ENCODE data around the gene CTNNA2. TPM values are rescaled to one million over a fixed set of nuclear protein-coding genes. Genes with fewer than 3 reads are reported as not detected.

CTNNA2 gene
- total and polyA plus RNA-seq, 12 donors: 0.12 to 5.0 (median 1.4) TPM; not detected in 1

- no peaks in the 10 kb centered on the region for H3K36me3 ChIP-seq (replicated peaks in 1 of 2)
- H3K4me1 ChIP-seq (replicated peaks in 1 of 2): no peaks in the 10 kb centered on the region
- DNase-seq: no peak
- H3K9me3 ChIP-seq (replicated peaks in 1 of 3): no peaks in the 10 kb centered on the region
- intact Hi-C loops (cut with DNase I): no loop called here
- no peaks in the 10 kb centered on the region for H3K27me3 ChIP-seq
- H3K4me3 ChIP-seq: no peak overlapping the region
- no peak overlapping the region for H3K27ac ChIP-seq
- 64 to 83% (median 69%) methylated on average over 2 of the region's 2 CpGs for WGBS, 4 donors
- TF ChIP-seq POLR2A (IDR thresholded peaks at IDR 0.05) (no peak), CTCF (IDR thresholded peaks at IDR 0.05) (no peak)
These were observed 535.4 kb downstream of the CTNNA2 start for GRCh38 chr2:80048296-80048695.

- H3K27me3 ChIP-seq: no peaks in the 10 kb centered on the region
- no peak for DNase-seq
- H3K4me1 ChIP-seq (replicated peaks in 1 of 2): no peaks in the 10 kb centered on the region
- no peaks in the 10 kb centered on the region for H3K9me3 ChIP-seq (replicated peaks in 1 of 3)
- H3K36me3 ChIP-seq (replicated peaks in 1 of 2): no peaks in the 10 kb centered on the region
- no peak overlapping the region for H3K4me3 ChIP-seq
- no peak overlapping the region for H3K27ac ChIP-seq
- TF ChIP-seq CTCF (IDR thresholded peaks at IDR 0.05) (no peak), POLR2A (IDR thresholded peaks at IDR 0.05) (no peak)
- intact Hi-C loops (cut with DNase I): no loop called here
- WGBS, 4 donors: 63 to 81% (median 68%) methylated on average over 6 of the region's 6 CpGs
These were observed 537.4 kb downstream of the CTNNA2 start for GRCh38 chr2:80050246-80050645.

GRCh38 chr2:80053522-80054345 is 540.9 kb downstream of the CTNNA2 start:
- no peak for TF ChIP-seq CTCF (IDR thresholded peaks at IDR 0.05)
- TF ChIP-seq POLR2A (IDR thresholded peaks at IDR 0.05): no peak
- 35 to 42% (median 39%) methylated on average over 8 of the region's 8 CpGs for WGBS, 4 donors
- H3K9me3 ChIP-seq (replicated peaks in 1 of 3): no peaks in the 10 kb centered on the region
- no peak overlapping the region for H3K27ac ChIP-seq
- no peaks in the 10 kb centered on the region for H3K36me3 ChIP-seq (replicated peaks in 1 of 2)
- no peak for DNase-seq
- H3K4me1 ChIP-seq (replicated peaks in 1 of 2): no peaks in the 10 kb centered on the region
- intact Hi-C loops (cut with DNase I): no loop called here
- H3K27me3 ChIP-seq: no peaks in the 10 kb centered on the region
- no peak overlapping the region for H3K4me3 ChIP-seq

GRCh38 chr2:80054346-80054675 is 541.5 kb downstream of the CTNNA2 start:
- intact Hi-C loops (cut with DNase I): no loop called here
- no peak for DNase-seq
- Histone ChIP-seq H3K27ac (no peak overlapping the region), H3K4me3 (no peak overlapping the region), H3K9me3 (replicated peaks in 1 of 3) (no peaks in the 10 kb centered on the region), H3K4me1 (replicated peaks in 1 of 2) (no peaks in the 10 kb centered on the region), H3K36me3 (replicated peaks in 1 of 2) (no peaks in the 10 kb centered on the region), H3K27me3 (no peaks in the 10 kb centered on the region)
- 70 to 89% (median 73%) methylated on average over 2 of the region's 2 CpGs for WGBS, 4 donors
- TF ChIP-seq CTCF (IDR thresholded peaks at IDR 0.05): no peak
- no peak for TF ChIP-seq POLR2A (IDR thresholded peaks at IDR 0.05)
